Measurements from ENCODE around the gene KIR2DL4. TPM values are rescaled to one million over a fixed set of nuclear protein-coding genes. Genes with fewer than 3 reads are reported as not detected.
"Not testable (repeated sequence)": the region's sequence is repeated elsewhere in the genome, so short reads cannot be mapped to it uniquely, and the experiment has no call there.

Gene KIR2DL4
- not detected for total RNA-seq

DNA sequence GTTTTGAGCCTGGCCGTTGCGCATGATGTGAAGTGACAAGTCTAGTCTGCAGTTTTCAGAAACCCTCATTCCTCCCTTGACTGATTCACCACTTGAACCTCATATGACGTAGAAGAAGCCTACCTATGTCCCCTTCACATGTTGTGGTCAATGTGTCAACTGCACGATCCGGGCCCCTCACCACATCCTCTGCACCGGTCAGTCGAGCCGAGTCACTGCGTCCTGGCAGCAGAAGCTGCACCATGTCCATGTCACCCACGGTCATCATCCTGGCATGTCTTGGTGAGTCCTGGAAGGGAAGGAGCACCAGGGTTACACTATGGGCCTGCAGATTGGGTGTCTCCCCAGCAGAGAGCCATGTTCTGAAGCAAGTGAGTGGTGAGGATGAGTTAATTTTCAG is at the start of gene KIR2DL4:
Gene KIR2DL4 (plus strand): TSS at position 201 of the 400 bp plus-strand sequence. CDS start 42 bp downstream, at position 243.
- Mint-ChIP-seq H3K4me3 (no peak within 1 kb of the TSS), H3K36me3 (ENCODE audit: low read depth) (no peaks in the 10 kb centered on the region)
- CTCF ChIA-PET = no interaction called here

GRCh38 chr19:54756204-54757110 is 47.0 kb upstream of the KIR2DL4 start:
- H3K27ac Mint-ChIP-seq, CTCF ChIA-PET: not testable (repeated sequence)

More for the DNA sequence above, at the start of gene KIR2DL4:
- Mint-ChIP-seq H3K4me1 (no peaks in the 10 kb centered on the region), H3K27ac (no peak within 1 kb of the TSS), H3K27me3 (peaks cover 1% of the 10 kb centered on the region), H3K9me3 (no peaks in the 10 kb centered on the region)
- no peak for DNase-seq
- POLR2A ChIA-PET = no interaction called here

DNA sequence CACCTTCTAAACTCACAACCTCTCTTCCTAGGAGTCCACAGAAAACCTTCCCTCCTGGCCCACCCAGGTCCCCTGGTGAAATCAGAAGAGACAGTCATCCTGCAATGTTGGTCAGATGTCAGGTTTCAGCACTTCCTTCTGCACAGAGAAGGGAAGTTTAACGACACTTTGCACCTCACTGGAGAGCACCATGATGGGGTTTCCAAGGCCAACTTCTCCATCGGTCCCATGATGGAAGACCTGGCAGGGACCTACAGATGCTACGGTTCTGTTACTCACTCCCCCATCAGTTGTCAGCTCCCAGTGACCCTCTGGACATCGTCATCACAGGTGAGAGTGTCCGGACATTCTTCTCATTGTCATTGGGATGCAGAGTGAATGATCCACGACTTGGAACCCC is 44.8 kb upstream of the KIR2DL4 start:
- H3K9me3 Mint-ChIP-seq; H3K27me3 Mint-ChIP-seq; H3K4me1 Mint-ChIP-seq; H3K27ac Mint-ChIP-seq; CTCF ChIA-PET; POLR2A ChIA-PET; H3K36me3 Mint-ChIP-seq (ENCODE audit: low read depth); H3K4me3 Mint-ChIP-seq; DNase-seq: not testable (repeated sequence)

More at GRCh38 chr19:54756204-54757110, 47.0 kb upstream of the KIR2DL4 start:
- H3K27me3 Mint-ChIP-seq; DNase-seq; H3K9me3 Mint-ChIP-seq; H3K36me3 Mint-ChIP-seq (ENCODE audit: low read depth); H3K4me3 Mint-ChIP-seq; H3K4me1 Mint-ChIP-seq; POLR2A ChIA-PET: not testable (repeated sequence)

DNA sequence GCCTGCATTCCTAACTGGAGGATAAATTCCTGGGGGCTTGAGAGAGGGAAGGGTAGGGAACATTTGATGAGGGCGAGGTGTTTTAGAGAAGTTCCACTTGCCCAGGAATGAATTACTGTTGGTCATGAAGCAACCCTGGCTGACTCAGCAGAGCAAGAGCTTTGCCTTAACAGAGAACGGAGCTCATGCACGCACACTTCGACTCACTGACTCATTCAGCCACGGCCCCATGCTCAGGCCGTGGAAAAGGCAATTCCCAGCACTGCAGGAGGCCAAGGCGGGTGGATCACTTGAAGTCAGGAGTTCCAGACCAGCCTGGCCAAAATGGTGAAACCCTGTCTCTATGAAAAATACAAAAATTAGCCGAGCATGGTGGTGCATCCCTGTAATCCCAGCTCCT is 39.2 kb upstream of the KIR2DL4 start:
- H3K36me3 Mint-ChIP-seq (ENCODE audit: low read depth); DNase-seq; H3K9me3 Mint-ChIP-seq; POLR2A ChIA-PET; H3K27me3 Mint-ChIP-seq; CTCF ChIA-PET; H3K4me1 Mint-ChIP-seq; H3K27ac Mint-ChIP-seq; H3K4me3 Mint-ChIP-seq: not testable (repeated sequence)

DNA sequence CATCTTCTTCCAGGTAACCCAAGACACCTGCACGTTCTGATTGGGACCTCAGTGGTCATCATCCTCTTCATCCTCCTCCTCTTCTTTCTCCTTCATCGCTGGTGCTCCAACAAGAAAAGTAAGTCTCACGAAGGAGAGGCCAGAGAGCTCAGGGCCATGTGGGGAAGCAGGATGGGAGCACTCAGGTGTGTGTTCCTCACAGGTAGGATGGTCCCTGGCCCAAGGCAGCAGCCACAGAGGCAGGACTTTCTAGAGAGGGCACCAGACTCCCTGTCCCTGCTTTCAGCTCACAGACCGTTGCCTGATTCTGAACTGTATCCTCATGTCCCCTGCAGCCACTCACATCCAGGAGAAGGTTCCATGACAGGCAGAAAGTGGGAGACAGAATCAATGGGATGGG is 36.9 kb upstream of the KIR2DL4 start:
- H3K36me3 Mint-ChIP-seq (ENCODE audit: low read depth); H3K27ac Mint-ChIP-seq; CTCF ChIA-PET; POLR2A ChIA-PET; H3K4me1 Mint-ChIP-seq; H3K27me3 Mint-ChIP-seq; H3K4me3 Mint-ChIP-seq; DNase-seq; H3K9me3 Mint-ChIP-seq: not testable (repeated sequence)

GRCh38 chr19:54769646-54770045 is 33.8 kb upstream of the KIR2DL4 start, which contains the start of gene KIR2DL1:
KIR2DL1 (plus strand) TSS chr19:54769793; CDS start chr19:54769851, 58 bp downstream.
- CTCF ChIA-PET; H3K4me1 Mint-ChIP-seq; POLR2A ChIA-PET; H3K9me3 Mint-ChIP-seq; DNase-seq; H3K27ac Mint-ChIP-seq; H3K4me3 Mint-ChIP-seq; H3K36me3 Mint-ChIP-seq (ENCODE audit: low read depth); H3K27me3 Mint-ChIP-seq: not testable (repeated sequence)

- H3K27ac Mint-ChIP-seq; DNase-seq; H3K9me3 Mint-ChIP-seq; H3K4me1 Mint-ChIP-seq; H3K27me3 Mint-ChIP-seq; CTCF ChIA-PET; POLR2A ChIA-PET; H3K4me3 Mint-ChIP-seq; H3K36me3 Mint-ChIP-seq (ENCODE audit: low read depth): not testable (repeated sequence)
Observed at GRCh38 chr19:54770511-54770910, 32.9 kb upstream of the KIR2DL4 start.

- H3K36me3 Mint-ChIP-seq (ENCODE audit: low read depth); H3K4me1 Mint-ChIP-seq; H3K9me3 Mint-ChIP-seq; H3K4me3 Mint-ChIP-seq; CTCF ChIA-PET; DNase-seq; POLR2A ChIA-PET; H3K27ac Mint-ChIP-seq; H3K27me3 Mint-ChIP-seq: not testable (repeated sequence)
Observed at GRCh38 chr19:54771018-54771960, 32.1 kb upstream of the KIR2DL4 start.

GRCh38 chr19:54772666-54773065 is 30.7 kb upstream of the KIR2DL4 start:
- H3K4me3 Mint-ChIP-seq, POLR2A ChIA-PET: not testable (repeated sequence)

DNA sequence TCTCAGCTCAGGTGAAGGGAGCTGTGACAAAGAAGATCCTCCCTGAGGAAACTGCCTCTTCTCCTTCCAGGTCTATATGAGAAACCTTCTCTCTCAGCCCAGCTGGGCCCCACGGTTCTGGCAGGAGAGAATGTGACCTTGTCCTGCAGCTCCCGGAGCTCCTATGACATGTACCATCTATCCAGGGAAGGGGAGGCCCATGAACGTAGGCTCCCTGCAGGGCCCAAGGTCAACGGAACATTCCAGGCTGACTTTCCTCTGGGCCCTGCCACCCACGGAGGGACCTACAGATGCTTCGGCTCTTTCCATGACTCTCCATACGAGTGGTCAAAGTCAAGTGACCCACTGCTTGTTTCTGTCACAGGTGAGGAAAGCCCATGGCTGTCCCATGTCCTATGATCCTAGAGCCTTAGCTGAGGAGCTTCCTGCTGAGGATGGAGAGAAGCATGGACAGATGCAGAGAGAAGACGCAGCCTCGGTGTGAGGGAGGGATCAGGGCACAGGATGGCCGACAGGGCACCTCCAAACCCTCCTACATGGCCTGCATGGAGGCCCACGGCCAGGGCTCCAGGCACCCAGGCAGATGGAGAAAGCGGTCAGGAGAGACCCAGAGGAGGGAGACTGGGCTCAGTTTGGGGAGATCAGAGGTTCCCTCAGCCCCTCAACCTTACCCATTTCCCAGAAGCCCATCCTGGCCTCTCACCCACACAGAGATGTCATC is 28.2 kb upstream of the KIR2DL4 start:
- H3K4me3 Mint-ChIP-seq; POLR2A ChIA-PET; H3K9me3 Mint-ChIP-seq; H3K27me3 Mint-ChIP-seq; H3K27ac Mint-ChIP-seq; H3K4me1 Mint-ChIP-seq; DNase-seq; H3K36me3 Mint-ChIP-seq (ENCODE audit: low read depth); CTCF ChIA-PET: not testable (repeated sequence)

More at GRCh38 chr19:54772666-54773065, 30.7 kb upstream of the KIR2DL4 start:
- DNase-seq; H3K36me3 Mint-ChIP-seq (ENCODE audit: low read depth); H3K9me3 Mint-ChIP-seq; H3K27ac Mint-ChIP-seq; CTCF ChIA-PET; H3K27me3 Mint-ChIP-seq; H3K4me1 Mint-ChIP-seq: not testable (repeated sequence)

DNA sequence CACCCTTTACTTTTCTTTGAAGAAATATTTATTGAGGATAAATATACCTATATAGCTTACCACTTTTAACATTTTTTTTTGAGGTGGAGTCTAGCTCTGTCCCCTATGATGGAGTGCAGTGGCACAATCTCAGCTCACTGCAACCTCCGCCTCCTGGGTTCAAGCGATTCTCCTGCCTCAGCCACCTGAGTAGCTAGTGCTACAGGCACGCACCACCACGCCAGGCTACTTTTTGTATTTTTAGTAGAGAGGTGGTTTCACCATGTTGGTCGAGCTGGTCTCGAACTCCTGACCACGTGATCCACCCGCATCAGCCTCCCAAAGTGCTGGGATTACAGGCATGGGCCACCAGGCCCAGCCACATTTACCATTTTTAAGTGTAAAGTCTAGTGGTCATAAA is 27.6 kb upstream of the KIR2DL4 start:
- POLR2A ChIA-PET; CTCF ChIA-PET; H3K27me3 Mint-ChIP-seq; H3K27ac Mint-ChIP-seq; DNase-seq; H3K9me3 Mint-ChIP-seq; H3K36me3 Mint-ChIP-seq (ENCODE audit: low read depth); H3K4me3 Mint-ChIP-seq; H3K4me1 Mint-ChIP-seq: not testable (repeated sequence)

DNA sequence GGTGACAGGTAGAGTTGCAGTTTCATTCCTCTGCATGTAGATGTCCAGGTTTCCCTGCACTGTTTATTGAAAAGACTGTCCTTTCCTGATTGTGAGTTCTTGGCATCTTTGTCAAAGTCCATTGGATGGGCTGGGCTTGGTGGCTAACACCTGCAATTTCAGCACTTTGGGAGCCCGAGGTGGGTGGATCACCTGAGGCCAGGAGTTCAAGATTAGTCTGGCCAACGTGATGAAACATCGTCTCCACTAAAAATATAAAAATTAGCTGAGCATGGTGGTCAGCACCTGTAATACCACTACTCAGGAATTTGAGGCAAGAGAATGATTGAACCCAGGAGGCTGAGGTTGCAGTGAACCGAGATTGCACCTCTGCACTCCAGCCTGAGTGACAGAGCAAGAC is 25.6 kb upstream of the KIR2DL4 start:
- H3K27me3 Mint-ChIP-seq; H3K4me1 Mint-ChIP-seq; POLR2A ChIA-PET; H3K36me3 Mint-ChIP-seq (ENCODE audit: low read depth); H3K27ac Mint-ChIP-seq; CTCF ChIA-PET; H3K9me3 Mint-ChIP-seq; DNase-seq; H3K4me3 Mint-ChIP-seq: not testable (repeated sequence)

- H3K4me3 Mint-ChIP-seq; POLR2A ChIA-PET; DNase-seq; H3K9me3 Mint-ChIP-seq; CTCF ChIA-PET; H3K27me3 Mint-ChIP-seq; H3K27ac Mint-ChIP-seq; H3K4me1 Mint-ChIP-seq; H3K36me3 Mint-ChIP-seq (ENCODE audit: low read depth): not testable (repeated sequence)
Observed at GRCh38 chr19:54778896-54779295, 24.5 kb upstream of the KIR2DL4 start.
